H1 (cell line): ENCODE data around the gene ATP7A. TPM values are rescaled to one million over a fixed set of nuclear protein-coding genes. Genes with fewer than 3 reads are reported as not detected.

ENCODE experiments used
- POLR2AphosphoS5 ChIP-seq: IDR thresholded peaks from 2 replicates; pipeline ENCODE4 v1.6.1; 2011; ENCODE audit warnings: low read depth, low read length
- RNF2 ChIP-seq: fragments of 200-900, 300-1000 bp; sonication (generic); IDR thresholded peaks from 2 replicates; pipeline ENCODE4 v1.7.1; 2016; ENCODE audit warnings: borderline replicate concordance, low read depth, mild to moderate bottlenecking, antibody characterized with exemption, low read length; ENCODE audit not compliant: poor library complexity, severe bottlenecking; ENCODE audit errors: missing control alignments
- polyA plus RNA-seq, 7 experiments: library from polyadenylated mRNA; depleted of rRNA in 3 of 7; stranded (reverse) in 5 of 7; unstranded in 2 of 7; fragments of >200 nt in 5 of 7; fragments of 200-250 nt in 2 of 7; gene quantifications; 1 replicate in 5 of 7; 2 replicates in 1 of 7; 4 replicates in 1 of 7; pipeline versions ENCODE4 v1.2.1 to v1.2.3, GENCODE V29; 2011 to 2013; ENCODE audit warnings: missing spikeins in 2 of 7, mixed read lengths in 2 of 7
- total RNA-seq: library from RNA; stranded (reverse); fragmentation: NEBNext Ultra II Directional; extraction: Animal tissue kit (Norgen Biotek cat#: 25700); gene quantifications from 2 replicates; pipeline ENCODE4 v1.2.1, GENCODE V29; 2021

ATP7A gene
- total and polyA plus RNA-seq, 2 of the 8 experiments (the other 6 are each of a cell fraction or from before 2014, with no cell fraction given), result 0.73 to 2.8 TPM

- no peak for TF ChIP-seq RNF2
- TF ChIP-seq POLR2AphosphoS5, result no peak
Measured at GRCh38 chrX:77922787-77923186, 12.3 kb downstream of the ATP7A start (continued).
